Activated CD4-positive, alpha-beta T cell treated with anti-CD3 and anti-CD28 coated beads, Interleukin-2, amount 10 ng/mL, durations not matched to agents 7 days and 5 days (primary cell): ENCODE results near the gene SMO. TPM values are rescaled to one million over a fixed set of nuclear protein-coding genes. Genes with fewer than 3 reads are reported as not detected.

Experiments used
- CTCF ChIA-PET: fragments of 350-600 bp; sonication (Branson Sonifier 250); formaldehyde crosslinking; loops from one replicate; lab custom pipeline; 2021; ENCODE audit warnings: antibody characterized with exemption; lab: Charles Lee
- POLR2A ChIA-PET: fragments of 350-600 bp; sonication (Branson Sonifier 250); formaldehyde crosslinking; loops from one replicate; lab custom pipeline; 2021; ENCODE audit warnings: antibody characterized with exemption; lab: Charles Lee
- DNase-seq: peaks from one replicate; pipeline ENCODE4 v3.0.0-alpha.2; 2020
- H3K27ac Mint-ChIP-seq: one replicate; pipeline ENCODE4 v1.8.0; 2021; ENCODE audit warnings: mild to moderate bottlenecking, moderate library complexity, mixed read lengths
- H3K27me3 Mint-ChIP-seq: one replicate; pipeline ENCODE4 v1.8.0; 2021; ENCODE audit warnings: mixed read lengths
- H3K36me3 Mint-ChIP-seq: one replicate; pipeline ENCODE4 v1.8.0; 2021; ENCODE audit warnings: low read depth, mixed read lengths
- H3K4me1 Mint-ChIP-seq: one replicate; pipeline ENCODE4 v1.8.0; 2021; ENCODE audit warnings: mixed read lengths
- H3K4me3 Mint-ChIP-seq: one replicate; pipeline ENCODE4 v1.8.0; 2021; ENCODE audit warnings: mild to moderate bottlenecking, moderate library complexity, mixed read lengths
- H3K9me3 Mint-ChIP-seq: one replicate; pipeline ENCODE4 v1.8.0; 2021; ENCODE audit warnings: mixed read lengths
- total RNA-seq, 2 experiments: library from RNA; stranded (reverse); gene quantifications; one replicate each; pipeline ENCODE4 v1.2.3, GENCODE V29; 2021

Gene SMO
- total RNA-seq, 2 experiments from 2014 or later, result not detected

DNA sequence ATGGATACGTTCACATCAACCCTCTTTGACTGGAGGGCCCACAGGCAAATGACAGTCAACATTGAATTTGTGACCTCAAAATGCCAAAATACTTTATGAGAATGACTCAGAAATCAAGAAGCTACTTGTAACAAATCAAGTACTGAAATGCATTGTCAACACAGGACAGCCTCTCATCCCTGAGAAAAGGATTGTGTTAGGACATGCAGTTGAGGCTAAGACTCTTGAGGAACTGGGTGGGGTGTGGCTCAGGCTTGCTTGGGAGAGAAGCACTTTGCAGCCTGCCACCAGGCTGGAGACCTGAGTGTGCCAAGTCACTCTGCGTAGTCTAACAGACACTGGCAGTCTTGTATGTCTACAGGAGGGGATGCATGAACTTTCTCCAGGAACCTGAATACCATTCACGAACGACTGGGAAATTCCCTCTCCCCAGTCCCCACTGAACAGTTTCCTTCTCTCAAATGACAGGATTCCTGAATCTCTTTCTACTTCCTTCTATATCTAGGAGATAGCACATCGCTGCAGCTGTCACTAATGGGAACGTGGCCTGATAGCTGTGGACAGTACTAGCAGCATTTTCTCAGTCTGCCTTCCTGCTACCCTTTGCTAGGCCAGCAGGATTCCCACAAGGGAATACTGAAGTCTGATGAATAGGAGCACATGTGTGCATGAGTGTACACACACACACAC lies 3.3 kb upstream of the SMO start:
- ChIA-PET CTCF (no interaction called here), POLR2A (no interaction called here)
- Mint-ChIP-seq H3K9me3 (no peaks in the 10 kb centered on the region), H3K27ac (no peak overlapping the region), H3K4me3 (no peak overlapping the region), H3K36me3 (no peaks in the 10 kb centered on the region), H3K27me3 (peaks cover 41% of the 10 kb centered on the region), H3K4me1 (peaks cover 4% of the 10 kb centered on the region)
- no peak for DNase-seq

DNA sequence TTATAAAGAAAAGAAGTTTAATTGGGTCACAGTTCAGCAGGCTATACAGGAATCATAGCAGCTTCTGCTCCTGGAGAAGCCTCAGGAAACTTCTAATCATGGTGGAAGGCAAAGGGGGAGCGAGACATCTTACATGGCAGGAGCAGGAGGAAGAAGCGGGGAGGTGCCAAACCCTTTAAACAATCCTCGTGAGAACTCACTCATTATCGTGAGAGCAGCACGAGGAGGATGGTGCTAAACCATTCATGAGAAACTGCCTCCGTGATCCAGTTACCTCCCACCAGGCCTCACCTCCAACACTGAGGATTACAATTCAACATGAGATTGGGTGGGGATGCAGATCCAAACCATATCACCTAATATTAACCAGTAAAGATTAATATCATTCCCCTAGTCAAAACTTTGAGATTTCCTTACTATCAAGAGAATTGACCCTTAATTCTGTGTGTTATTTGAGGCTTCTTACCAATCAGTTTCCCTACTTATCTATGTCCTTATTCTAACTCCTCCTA lies 1.6 kb upstream of the SMO start:
- Mint-ChIP-seq H3K4me1 (peaks cover 4% of the 10 kb centered on the region), H3K9me3 (no peaks in the 10 kb centered on the region), H3K27me3 (peaks cover 48% of the 10 kb centered on the region), H3K27ac (no peak overlapping the region), H3K36me3 (no peaks in the 10 kb centered on the region), H3K4me3 (no peak overlapping the region)
- no peak for DNase-seq
- ChIA-PET CTCF (interaction anchor here (0.7 kb wide), 1 partner anchor 198 kb away, joined by 3 read pairs; no protein-coding TSS in a partner anchor), POLR2A (no interaction called here)

DNA sequence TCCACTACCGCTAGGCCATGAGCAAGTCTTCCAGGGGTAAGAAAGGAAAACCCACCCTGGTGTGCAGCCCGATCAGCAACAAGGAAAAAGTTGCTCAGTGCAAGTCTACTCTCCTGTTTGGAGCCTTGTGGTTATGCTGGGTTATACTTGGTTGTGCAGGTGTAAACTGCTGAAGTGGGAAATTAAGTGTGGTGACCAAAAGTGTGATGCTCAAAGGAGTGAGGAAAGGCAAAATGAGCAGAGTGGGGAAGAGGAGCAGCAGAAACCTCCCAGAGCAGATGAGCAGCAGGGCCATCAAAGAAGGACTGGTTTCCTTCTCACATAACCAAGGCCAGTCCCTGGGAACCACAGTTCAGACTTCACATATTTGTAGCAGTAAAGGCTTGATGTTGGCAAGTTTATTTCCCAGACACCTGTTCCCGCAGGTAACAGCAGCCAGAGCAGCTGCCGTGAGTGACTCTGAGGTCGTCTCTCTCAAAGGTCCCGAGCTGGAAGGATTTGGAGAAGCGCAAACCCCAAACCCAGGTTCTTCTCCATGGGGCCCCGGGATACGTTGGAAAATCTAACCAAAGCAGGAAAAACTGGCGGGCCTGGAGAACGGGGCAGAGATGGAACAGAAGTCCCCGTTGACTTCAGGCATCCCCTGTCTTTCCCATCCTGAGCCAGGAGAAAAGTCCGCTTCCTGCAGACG lies 607 bp upstream of the SMO start:
- ChIA-PET POLR2A (no interaction called here), CTCF (no interaction called here)
- H3K27me3 Mint-ChIP-seq, result peaks cover 55% of the 10 kb centered on the region
- no peak for DNase-seq
- no peaks in the 10 kb centered on the region for H3K36me3 Mint-ChIP-seq
- peaks cover 4% of the 10 kb centered on the region for H3K4me1 Mint-ChIP-seq
- peak overlapping the region; percentile 2 for H3K4me3 Mint-ChIP-seq
- H3K9me3 Mint-ChIP-seq, result no peaks in the 10 kb centered on the region
- H3K27ac Mint-ChIP-seq, result no peak overlapping the region

DNA sequence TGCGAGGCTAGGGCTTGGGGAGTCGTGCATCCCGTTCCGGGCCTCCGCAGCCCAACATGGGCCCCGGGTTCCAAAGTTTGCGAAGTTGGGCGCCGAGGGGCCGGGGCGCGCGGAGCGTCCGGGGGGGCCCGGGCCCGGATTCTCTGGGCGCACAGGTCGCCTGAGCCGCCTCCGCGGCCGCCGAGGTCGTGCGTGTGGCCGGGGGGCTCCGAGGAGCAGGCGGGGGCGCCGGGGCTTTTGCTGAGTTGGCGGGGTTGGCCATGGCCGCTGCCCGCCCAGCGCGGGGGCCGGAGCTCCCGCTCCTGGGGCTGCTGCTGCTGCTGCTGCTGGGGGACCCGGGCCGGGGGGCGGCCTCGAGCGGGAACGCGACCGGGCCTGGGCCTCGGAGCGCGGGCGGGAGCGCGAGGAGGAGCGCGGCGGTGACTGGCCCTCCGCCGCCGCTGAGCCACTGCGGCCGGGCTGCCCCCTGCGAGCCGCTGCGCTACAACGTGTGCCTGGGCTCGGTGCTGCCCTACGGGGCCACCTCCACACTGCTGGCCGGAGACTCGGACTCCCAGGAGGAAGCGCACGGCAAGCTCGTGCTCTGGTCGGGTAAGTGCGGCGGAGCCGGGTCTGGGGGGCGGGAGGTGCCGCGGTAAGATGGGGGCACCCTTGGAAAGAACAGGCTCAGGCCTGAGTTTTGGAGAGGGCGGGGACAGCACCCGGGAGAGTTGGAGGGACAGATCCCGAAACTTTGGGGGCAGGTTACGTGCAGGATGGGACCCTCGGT lies 643 bp downstream of the SMO start:
- Mint-ChIP-seq H3K9me3 (no peaks in the 10 kb centered on the region), H3K36me3 (no peaks in the 10 kb centered on the region), H3K4me3 (peak overlapping the region; percentile 35), H3K4me1 (peaks cover 4% of the 10 kb centered on the region), H3K27me3 (peaks cover 55% of the 10 kb centered on the region), H3K27ac (no peak overlapping the region)
- no peak for DNase-seq
- ChIA-PET POLR2A (no interaction called here), CTCF (interaction anchor here (0.9 to 1.3 kb wide), 2 partner anchors 12 to 30 kb away, joined by 3 read pairs; no protein-coding TSS in a partner anchor)

DNA sequence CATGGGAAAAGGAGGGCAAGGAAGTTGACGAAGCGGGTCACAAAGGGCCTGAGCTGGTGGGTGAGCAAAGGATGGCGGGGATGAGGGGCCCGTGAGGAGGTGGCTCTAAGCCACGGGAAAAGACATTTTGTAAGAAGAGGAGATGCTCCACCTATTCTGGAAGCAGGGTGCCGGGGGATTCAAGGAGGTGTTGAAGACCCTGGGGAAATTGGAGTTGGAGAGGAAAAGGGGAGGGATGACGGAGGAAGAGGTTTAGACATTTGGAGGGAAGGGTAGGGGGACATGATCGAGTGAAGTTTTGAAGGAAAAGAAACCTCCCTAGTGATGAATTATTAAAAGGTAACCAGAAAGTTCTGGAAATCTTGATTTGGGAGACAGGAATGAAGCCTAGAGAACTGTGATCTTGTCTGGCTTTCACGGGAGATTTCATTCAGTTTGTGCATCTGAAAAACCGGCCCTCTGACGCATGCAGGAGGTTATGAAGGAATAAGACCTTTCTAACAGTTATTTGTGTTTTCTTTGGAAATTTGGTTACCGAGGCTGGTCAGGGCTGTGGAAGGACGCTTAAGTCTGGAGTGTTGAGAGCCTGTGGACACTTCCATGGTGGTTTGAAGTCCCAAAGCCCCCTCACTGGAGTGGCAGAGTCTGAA lies 1.4 kb downstream of the SMO start:
- Mint-ChIP-seq H3K4me3 (peak overlapping the region; percentile 35), H3K27me3 (peaks cover 55% of the 10 kb centered on the region), H3K9me3 (no peaks in the 10 kb centered on the region), H3K4me1 (peaks cover 4% of the 10 kb centered on the region), H3K27ac (peak overlapping the region; percentile 14), H3K36me3 (no peaks in the 10 kb centered on the region)
- ChIA-PET POLR2A (no interaction called here), CTCF (interaction anchor here (0.9 to 1.4 kb wide), 3 partner anchors 11 to 29 kb away, joined by 3 to 4 read pairs (median 3); no protein-coding TSS in a partner anchor)
- no peak for DNase-seq

DNA sequence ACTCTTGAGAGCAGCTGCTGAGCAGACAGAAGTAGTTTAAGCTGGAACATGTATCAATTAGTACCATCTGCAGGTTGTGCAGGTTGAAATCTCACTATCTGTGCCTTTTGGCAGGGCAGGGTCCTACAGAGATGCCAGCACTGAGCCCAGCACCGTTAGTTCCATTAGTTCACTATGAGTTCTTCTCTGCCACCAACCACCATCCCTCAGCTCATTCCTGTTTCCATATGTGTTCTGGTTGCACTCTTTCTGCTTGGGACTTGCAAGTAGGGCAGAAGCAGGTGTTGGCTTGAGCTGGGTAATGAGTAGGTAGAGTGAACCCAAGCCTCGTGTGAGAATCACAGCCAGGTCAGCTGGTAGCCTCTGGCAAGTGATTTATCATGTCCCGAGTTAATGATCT lies 2.8 kb downstream of the SMO start:
- no peak for DNase-seq
- Mint-ChIP-seq H3K9me3 (no peaks in the 10 kb centered on the region), H3K36me3 (no peaks in the 10 kb centered on the region), H3K4me1 (peaks cover 4% of the 10 kb centered on the region), H3K27ac (no peak overlapping the region), H3K4me3 (no peak overlapping the region), H3K27me3 (peaks cover 52% of the 10 kb centered on the region)
- ChIA-PET CTCF (interaction anchor here (0.8 to 1.4 kb wide), 4 partner anchors 18 to 137 kb away, joined by 3 to 4 read pairs (median 3); no protein-coding TSS in a partner anchor), POLR2A (no interaction called here)

DNA sequence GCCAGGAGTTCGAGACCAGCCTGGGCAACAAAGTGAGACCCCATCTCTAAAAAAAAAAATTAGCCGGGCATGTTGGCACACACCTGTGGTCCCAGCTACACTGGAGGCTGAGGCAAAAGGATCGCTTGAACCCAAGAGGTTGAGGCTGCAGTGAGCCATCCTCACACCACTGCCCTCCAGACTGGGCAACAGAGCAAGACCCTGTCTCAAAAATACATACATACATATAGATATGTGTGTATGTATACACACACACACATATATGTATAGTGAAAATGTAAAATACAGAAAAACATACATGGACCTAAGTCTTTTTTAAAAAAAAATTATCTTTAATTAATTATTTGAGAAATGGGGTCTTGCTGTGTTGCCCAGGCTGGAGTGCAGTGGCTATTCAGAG lies 5.5 kb downstream of the SMO start:
- DNase-seq, result no peak
- no peaks in the 10 kb centered on the region for H3K9me3 Mint-ChIP-seq
- no peak overlapping the region for H3K27ac Mint-ChIP-seq
- H3K27me3 Mint-ChIP-seq, result peaks cover 38% of the 10 kb centered on the region
- POLR2A ChIA-PET, result no interaction called here
- H3K4me3 Mint-ChIP-seq, result no peak overlapping the region
- no peaks in the 10 kb centered on the region for H3K36me3 Mint-ChIP-seq
- CTCF ChIA-PET, result interaction anchor here (0.7 to 1.5 kb wide), 2 partner anchors 24 to 30 kb away, joined by 3 read pairs; no protein-coding TSS in a partner anchor
- H3K4me1 Mint-ChIP-seq, result no peaks in the 10 kb centered on the region

DNA sequence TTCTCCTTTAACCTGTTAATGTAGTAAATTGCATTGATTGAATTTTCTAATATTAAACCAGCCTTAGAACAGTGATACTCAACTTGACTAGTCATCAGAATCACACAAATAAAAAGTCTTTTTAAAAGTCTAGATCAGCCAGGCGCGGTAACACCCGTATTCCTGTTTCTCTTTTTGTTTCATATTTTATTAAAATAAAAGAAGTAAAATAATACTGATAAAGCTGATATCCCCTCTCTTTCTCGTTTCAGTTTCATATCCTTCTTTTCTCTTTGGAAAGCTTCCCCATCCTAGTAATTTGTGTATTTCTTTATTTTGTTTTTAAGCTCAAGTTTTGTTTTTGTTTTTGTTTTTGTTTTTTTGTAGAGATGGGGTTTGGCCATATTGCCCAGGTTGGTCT lies 9.3 kb downstream of the SMO start:
- peaks cover 5% of the 10 kb centered on the region for H3K27me3 Mint-ChIP-seq
- H3K36me3 Mint-ChIP-seq, result no peaks in the 10 kb centered on the region
- CTCF ChIA-PET, result no interaction called here
- H3K27ac Mint-ChIP-seq, result no peak overlapping the region
- H3K4me1 Mint-ChIP-seq, result no peaks in the 10 kb centered on the region
- POLR2A ChIA-PET, result no interaction called here
- no peak overlapping the region for H3K4me3 Mint-ChIP-seq
- DNase-seq, result no peak
- H3K9me3 Mint-ChIP-seq, result no peaks in the 10 kb centered on the region

DNA sequence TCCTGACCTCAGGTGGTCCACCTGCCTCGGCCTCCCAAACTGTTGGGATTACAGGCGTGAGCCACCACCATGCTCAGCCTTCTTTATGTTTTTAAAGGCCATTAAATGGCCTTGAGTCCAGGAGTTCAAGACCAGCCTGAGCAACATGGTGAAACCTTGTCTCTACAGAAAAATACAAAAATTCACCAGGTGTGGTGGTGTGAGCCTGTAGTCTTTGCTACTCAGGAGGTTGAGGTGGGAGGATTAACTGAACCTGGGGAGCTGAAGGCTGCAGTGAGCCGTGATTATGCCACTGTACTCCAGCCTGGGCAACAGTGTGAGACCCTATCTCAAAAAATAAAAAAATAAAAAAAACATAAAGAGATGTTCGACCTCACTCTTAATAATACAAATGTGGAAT lies 11.0 kb downstream of the SMO start:
- no peak overlapping the region for H3K4me3 Mint-ChIP-seq
- H3K36me3 Mint-ChIP-seq, result no peaks in the 10 kb centered on the region
- ChIA-PET CTCF (interaction anchor here (1.3 kb wide), 1 partner anchor 15 kb away, joined by 3 read pairs; no protein-coding TSS in a partner anchor), POLR2A (no interaction called here)
- DNase-seq, result no peak
- H3K4me1 Mint-ChIP-seq, result no peaks in the 10 kb centered on the region
- peaks cover 5% of the 10 kb centered on the region for H3K27me3 Mint-ChIP-seq
- H3K27ac Mint-ChIP-seq, result no peak overlapping the region
- H3K9me3 Mint-ChIP-seq, result no peaks in the 10 kb centered on the region

DNA sequence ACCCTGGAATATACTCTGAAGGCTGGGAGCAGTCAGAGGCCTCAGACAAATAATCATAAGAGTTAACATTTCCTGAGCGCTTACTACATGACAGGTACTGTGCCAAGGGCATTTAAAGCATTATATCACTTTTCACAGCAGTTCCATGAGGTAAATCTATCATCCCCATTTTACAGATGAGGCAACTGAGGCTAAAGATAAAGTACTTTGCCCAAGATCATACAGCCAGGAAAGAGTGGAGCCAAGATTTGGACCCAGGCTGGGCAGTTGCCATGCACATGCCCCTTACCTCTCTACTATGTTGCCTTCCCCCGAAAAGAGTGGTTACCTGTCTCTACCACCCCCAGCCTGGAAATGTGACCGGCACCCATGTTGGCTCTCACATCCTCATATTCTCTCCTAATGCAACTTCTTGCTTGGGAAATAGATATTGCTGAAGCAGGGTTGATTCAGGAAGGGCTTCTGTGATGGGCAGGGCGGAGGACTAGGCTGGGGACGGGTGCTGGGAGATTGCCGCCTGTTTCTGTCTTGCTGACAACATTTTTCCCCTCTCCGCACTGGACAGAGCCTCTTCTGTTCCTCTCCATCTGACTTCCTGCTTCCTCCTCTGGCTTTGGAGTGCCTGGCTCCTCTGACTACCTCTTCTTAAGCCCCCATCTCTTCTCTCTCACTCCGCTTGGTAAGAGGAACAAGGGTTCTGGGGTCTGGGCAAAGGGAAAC lies 13.8 kb downstream of the SMO start:
- Mint-ChIP-seq H3K9me3 (no peaks in the 10 kb centered on the region), H3K4me3 (no peak overlapping the region), H3K27ac (no peak overlapping the region), H3K27me3 (peaks cover 5% of the 10 kb centered on the region), H3K36me3 (no peaks in the 10 kb centered on the region), H3K4me1 (no peaks in the 10 kb centered on the region)
- ChIA-PET POLR2A (no interaction called here), CTCF (no interaction called here)
- DNase-seq, result no peak

DNA sequence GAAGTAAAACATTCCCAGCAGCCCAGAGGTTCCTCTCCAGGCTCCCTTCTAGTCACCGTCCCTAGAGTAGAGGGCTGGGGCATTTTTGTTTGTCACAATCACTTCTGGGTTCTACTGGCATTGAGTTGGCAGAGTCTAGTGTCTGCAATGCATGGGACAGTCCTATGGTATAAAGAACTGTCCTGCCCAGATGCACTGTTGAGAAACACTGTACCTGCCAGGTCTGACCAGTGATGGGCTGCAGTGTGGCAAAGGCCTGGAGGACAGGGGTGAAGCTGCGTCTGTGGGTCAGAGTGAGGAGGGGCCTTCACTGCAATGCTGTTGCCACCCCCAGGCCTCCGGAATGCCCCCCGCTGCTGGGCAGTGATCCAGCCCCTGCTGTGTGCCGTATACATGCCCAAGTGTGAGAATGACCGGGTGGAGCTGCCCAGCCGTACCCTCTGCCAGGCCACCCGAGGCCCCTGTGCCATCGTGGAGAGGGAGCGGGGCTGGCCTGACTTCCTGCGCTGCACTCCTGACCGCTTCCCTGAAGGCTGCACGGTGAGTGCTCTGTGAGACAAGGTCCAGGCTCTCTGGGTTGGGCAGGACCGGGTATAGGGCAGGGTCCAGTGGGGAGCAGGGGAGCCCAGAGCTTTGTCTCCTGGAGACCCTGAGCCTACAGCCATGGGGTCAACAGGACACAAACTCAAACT lies 14.8 kb downstream of the SMO start:
- no peak overlapping the region for H3K4me3 Mint-ChIP-seq
- ChIA-PET POLR2A (no interaction called here), CTCF (interaction anchor here (1.2 to 1.3 kb wide), 2 partner anchors 11 to 362 kb away, joined by 3 read pairs; no protein-coding TSS in a partner anchor)
- no peak for DNase-seq
- no peaks in the 10 kb centered on the region for H3K9me3 Mint-ChIP-seq
- no peaks in the 10 kb centered on the region for H3K36me3 Mint-ChIP-seq
- H3K4me1 Mint-ChIP-seq, result no peaks in the 10 kb centered on the region
- no peak overlapping the region for H3K27ac Mint-ChIP-seq
- peaks cover 4% of the 10 kb centered on the region for H3K27me3 Mint-ChIP-seq
